ENCODE measurements around the gene CSRP3. TPM values are rescaled to one million over a fixed set of nuclear protein-coding genes. Genes with fewer than 3 reads are reported as not detected.

CSRP3 gene
- total RNA-seq, 4 donors from 2014 or later: not detected

- no peak for TF ChIP-seq CTCF (IDR thresholded peaks at IDR 0.05)
- no peak for ATAC-seq (ENCODE audit: low FRiP score)
- no peak for DNase-seq (ENCODE audit: low spot score)
Observed at GRCh38 chr11:19237381-19237780, 35.6 kb upstream of the CSRP3 start.

DNA sequence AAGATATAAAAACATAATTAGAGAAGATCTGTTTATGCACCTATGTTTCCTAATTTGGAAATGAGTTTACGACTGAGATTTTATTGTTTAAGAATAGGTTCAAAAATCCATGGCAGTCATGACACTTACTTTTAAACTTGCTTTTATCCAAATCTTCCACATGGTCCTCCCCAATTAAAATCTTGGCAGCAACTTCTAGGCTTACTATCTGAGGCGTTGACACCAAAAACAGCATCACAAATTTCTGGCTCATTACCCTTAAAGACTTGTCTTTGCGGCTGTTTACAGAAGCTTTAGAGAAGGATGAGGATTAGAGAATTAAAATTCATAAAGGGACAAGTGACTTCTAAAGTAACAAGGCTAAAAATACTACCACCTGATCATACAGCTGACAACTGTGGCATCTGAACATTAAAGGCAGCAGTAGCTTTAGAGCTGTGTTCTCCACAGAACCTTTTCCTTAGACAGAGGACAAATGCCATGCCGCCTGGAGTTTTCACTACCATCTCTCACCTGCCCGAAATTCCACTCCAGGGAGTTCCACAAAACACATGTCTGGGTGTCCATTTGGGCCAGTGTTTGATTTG is 32.5 kb upstream of the CSRP3 start:
- DNase-seq (ENCODE audit: low spot score) (no peak), ATAC-seq (ENCODE audit: low FRiP score) (no peak)
- no peak for TF ChIP-seq CTCF (IDR thresholded peaks at IDR 0.05)

DNA sequence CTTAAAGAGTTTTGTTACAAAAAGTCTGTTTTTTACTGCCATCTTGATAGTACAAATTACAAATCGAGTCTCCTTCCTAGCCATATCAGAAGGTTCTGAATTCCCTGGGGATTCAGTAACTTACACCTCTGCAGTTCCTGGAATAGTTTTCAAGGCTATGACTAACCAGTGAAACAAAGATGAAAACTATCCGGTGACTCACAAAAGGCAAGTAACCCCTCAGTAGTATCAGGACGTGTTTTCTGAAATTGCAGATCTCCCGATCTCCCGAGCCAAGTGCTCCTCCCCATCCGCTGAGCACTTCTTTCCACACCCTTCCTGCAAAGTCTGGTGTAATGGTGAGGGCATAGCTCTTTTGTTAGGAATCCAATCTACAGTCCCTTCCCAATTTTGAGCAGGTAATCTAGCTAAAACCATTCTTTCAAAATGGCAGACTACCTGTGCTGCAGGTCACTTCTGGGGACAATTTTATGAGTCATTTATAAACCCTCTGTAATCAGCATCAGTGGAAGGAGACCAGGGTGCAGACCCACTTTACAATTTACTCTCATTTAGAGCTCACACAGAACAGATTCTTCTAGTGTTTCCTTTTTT is 31.2 kb upstream of the CSRP3 start:
- TF ChIP-seq CTCF (IDR thresholded peaks at IDR 0.05): no peak
- peak; percentile 95 for ATAC-seq (ENCODE audit: low FRiP score)

DNA sequence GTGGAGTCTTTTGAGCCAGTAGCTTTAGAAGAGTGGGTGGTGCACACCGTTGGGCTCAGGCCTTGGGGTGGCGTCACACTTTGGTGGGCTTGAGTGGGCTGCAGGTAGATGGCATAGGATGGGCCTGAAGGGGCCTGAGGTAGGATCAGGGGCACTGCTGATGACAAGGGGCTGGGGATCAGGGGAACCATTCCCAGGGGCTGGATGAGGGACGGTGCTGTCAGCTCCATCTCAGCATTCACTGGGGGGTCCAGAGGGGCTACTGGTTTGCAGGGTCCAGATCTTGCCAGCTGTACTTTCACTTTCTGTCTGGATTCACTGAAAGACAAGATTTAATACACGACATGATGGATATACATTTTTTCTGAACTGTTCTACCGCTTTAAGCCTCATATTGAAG is 27.9 kb upstream of the CSRP3 start:
- TF ChIP-seq CTCF (IDR thresholded peaks at IDR 0.05): no peak
- DNase-seq (ENCODE audit: low spot score): no peak
- ATAC-seq (ENCODE audit: low FRiP score): no peak

More for the DNA sequence above, 31.2 kb upstream of the CSRP3 start:
- DNase-seq (ENCODE audit: low spot score): no peak

DNA sequence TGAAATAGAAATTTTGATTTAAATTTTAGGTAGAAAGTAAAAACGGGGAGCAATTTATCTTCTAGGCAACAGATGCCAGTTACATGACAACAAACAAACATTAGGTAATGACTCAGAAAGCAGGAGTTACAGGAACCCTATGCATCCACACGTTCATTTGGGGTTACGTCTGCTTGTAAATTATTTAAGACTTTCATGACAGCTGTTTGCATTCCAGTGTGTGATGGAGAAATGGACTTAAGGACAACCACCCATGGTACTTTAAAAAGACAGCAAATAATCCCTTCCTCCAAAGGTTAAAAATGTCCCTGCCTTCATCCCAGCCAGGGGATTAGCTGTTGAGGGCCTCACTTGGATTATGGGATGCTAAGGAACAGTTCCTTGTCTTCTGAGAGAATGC is 27.2 kb upstream of the CSRP3 start:
- no peak for DNase-seq (ENCODE audit: low spot score)
- no peak for ATAC-seq (ENCODE audit: low FRiP score)

DNA sequence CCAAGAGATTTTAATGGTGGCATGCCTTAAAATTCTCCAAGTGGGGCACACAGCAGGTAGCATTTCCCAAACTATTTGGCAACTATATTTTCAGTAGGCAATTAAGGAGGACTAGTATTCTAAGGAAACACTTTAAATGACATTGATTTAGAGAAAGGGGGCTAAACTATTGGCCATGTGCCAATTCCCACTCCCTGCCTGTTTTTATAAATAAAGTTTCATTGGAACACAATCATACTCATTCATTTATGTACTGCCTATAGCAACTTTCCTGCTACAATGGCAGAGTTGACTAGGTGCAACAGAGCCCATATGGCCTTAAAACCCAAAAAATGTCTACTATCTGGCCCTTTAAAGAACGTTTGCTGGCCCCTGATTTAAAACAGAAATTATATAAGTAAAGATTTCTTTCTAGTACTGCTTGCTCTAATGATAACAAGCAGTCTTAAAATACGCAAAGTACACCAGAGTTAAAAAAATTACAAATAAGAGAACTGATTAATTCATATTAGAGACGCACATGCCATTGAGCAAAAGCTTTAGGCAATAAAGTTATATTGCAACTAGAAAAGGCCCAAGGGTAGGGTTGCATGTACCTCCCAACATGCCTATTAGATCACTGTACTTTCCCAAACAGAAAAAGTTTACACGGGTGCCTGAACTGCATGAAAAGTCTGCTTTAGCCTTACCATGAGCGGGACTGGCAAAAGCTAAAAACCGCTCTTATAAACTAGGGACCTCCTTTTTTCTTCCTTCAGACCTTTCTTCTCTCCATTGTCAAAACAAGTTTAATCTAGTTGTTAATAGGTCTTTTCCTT is 24.8 kb upstream of the CSRP3 start:
- no peak for TF ChIP-seq CTCF (IDR thresholded peaks at IDR 0.05)
- DNase-seq (ENCODE audit: low spot score): no peak
- no peak for ATAC-seq (ENCODE audit: low FRiP score)

More for the DNA sequence above, 27.2 kb upstream of the CSRP3 start:
- TF ChIP-seq CTCF (IDR thresholded peaks at IDR 0.05): no peak
